Neutrophil (primary cell): ENCODE measurements around the gene TMEM132D.

Experiments used
- H3K27ac ChIP-seq: fragments of 200-600 bp; sonication (generic); 2 replicates; pipeline ENCODE4 v1.5.1; 2016; ENCODE audit warnings: mild to moderate bottlenecking, moderate library complexity
- H3K27me3 ChIP-seq: fragments of 200-600 bp; sonication (generic); 2 replicates; pipeline ENCODE4 v1.6.0; 2016; ENCODE audit warnings: mild to moderate bottlenecking
- H3K36me3 ChIP-seq: fragments of 200-600 bp; sonication (generic); 2 replicates; pipeline ENCODE4 v1.5.1; 2017
- H3K4me1 ChIP-seq, 2 experiments: fragments of 200-600 bp in 1 of 2; sonication (generic) in 1 of 2; 1 replicate in 1 of 2; 2 replicates in 1 of 2; pipeline versions ENCODE4 v1.5.1 to v1.6.1; 2013 to 2016; ENCODE audit warnings: low read depth in 1 of 2, low read length in 1 of 2, mild to moderate bottlenecking in 1 of 2, moderate library complexity in 1 of 2; ENCODE audit not compliant: control insufficient read depth in 1 of 2, insufficient read depth in 1 of 2
- H3K4me3 ChIP-seq, 2 experiments: fragments of 200-600 bp in 1 of 2; sonication (generic) in 1 of 2; 1 replicate in 1 of 2; 2 replicates in 1 of 2; pipeline ENCODE4 v1.5.1; 2013 to 2016; ENCODE audit warnings: low read depth in 1 of 2, low read length in 1 of 2, mild to moderate bottlenecking in 1 of 2, moderate library complexity in 1 of 2
- H3K9me3 ChIP-seq: fragments of 200-600 bp; sonication (generic); 2 replicates; pipeline ENCODE4 v1.5.1; 2016
- CTCF ChIP-seq: fragments of 200-600 bp; sonication (generic); IDR thresholded peaks from 2 replicates; pipeline ENCODE4 v1.5.1; 2016; ENCODE audit warnings: antibody characterized with exemption

The TMEM132D gene

DNA sequence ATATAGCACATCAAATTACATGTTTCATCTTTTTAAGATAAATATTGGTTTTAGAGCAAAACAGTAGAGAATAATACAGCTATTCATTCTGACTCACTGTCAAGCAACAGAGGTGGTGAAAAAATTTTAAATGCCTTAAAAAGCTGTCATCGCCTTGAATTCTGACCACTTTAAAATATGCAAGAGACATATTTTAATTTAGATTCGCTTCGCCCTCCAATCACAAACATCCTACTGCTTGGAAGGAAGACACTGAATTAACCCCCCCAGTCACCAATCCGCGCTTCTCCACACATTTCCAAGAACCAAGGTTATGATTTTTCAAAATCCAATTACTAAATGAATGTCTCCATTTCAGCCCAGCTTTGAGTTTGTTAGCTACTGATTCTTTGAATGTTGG lies 112.4 kb downstream of the TMEM132D start:
- no peak overlapping the region for H3K4me3 ChIP-seq
- no peaks in the 10 kb centered on the region for H3K36me3 ChIP-seq
- no peak overlapping the region for H3K27ac ChIP-seq
- no peaks in the 10 kb centered on the region for H3K9me3 ChIP-seq
- no peak for TF ChIP-seq CTCF
- no peaks in the 10 kb centered on the region for H3K27me3 ChIP-seq
- H3K4me1 ChIP-seq = no peaks in the 10 kb centered on the region

DNA sequence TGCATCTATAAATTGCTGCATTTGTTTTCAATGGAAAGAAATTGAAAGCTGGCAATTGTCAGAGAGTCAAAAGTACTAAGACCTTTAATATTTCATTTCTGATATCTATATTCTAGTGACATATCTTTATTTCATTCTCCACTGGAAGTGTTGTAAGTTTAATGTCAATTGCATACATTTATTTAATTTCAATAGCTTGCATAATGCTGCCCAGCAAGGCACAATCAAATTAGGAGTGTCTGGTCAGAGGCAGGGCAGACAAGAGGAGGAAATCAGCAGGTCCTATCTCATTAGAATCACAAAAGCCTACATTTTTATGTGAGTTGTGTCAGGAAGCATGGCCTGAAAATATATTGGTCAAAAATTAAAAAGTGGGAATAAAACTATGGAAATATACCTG lies 112.9 kb downstream of the TMEM132D start:
- Histone ChIP-seq H3K27me3 (no peaks in the 10 kb centered on the region), H3K9me3 (no peaks in the 10 kb centered on the region), H3K36me3 (no peaks in the 10 kb centered on the region), H3K4me1 (no peaks in the 10 kb centered on the region), H3K4me3 (no peak overlapping the region), H3K27ac (no peak overlapping the region)
- TF ChIP-seq CTCF = no peak

- TF ChIP-seq CTCF = no peak
- Histone ChIP-seq H3K27me3 (no peaks in the 10 kb centered on the region), H3K27ac (no peak overlapping the region), H3K36me3 (no peaks in the 10 kb centered on the region), H3K4me3 (no peak overlapping the region), H3K4me1 (no peaks in the 10 kb centered on the region), H3K9me3 (no peaks in the 10 kb centered on the region)
These were observed 113.5 kb downstream of the TMEM132D start for GRCh38 chr12:129790331-129790730.

- no peak for TF ChIP-seq CTCF
- Histone ChIP-seq H3K4me1 (no peaks in the 10 kb centered on the region), H3K4me3 (no peak overlapping the region), H3K27ac (no peak overlapping the region), H3K36me3 (no peaks in the 10 kb centered on the region), H3K27me3 (no peaks in the 10 kb centered on the region), H3K9me3 (no peaks in the 10 kb centered on the region)
These were observed 113.9 kb downstream of the TMEM132D start for GRCh38 chr12:129789921-129790320.

GRCh38 chr12:129788506-129789084 lies 115.2 kb downstream of the TMEM132D start:
- no peak overlapping the region for H3K4me3 ChIP-seq
- no peaks in the 10 kb centered on the region for H3K27me3 ChIP-seq
- H3K36me3 ChIP-seq = no peaks in the 10 kb centered on the region
- no peaks in the 10 kb centered on the region for H3K4me1 ChIP-seq
- H3K9me3 ChIP-seq = no peaks in the 10 kb centered on the region
- TF ChIP-seq CTCF = no peak
- no peak overlapping the region for H3K27ac ChIP-seq

- no peak for TF ChIP-seq CTCF
- Histone ChIP-seq H3K27ac (no peak overlapping the region), H3K36me3 (no peaks in the 10 kb centered on the region), H3K27me3 (no peaks in the 10 kb centered on the region), H3K4me3 (no peak overlapping the region), H3K4me1 (no peaks in the 10 kb centered on the region), H3K9me3 (no peaks in the 10 kb centered on the region)
These were observed 123.8 kb downstream of the TMEM132D start for GRCh38 chr12:129779989-129780388.
